Loucy (cell line): ENCODE results near the gene MYH3.

Source experiments
- H2AFZ ChIP-seq: fragments of 200-600 bp; sonication (generic); 2 replicates; pipeline ENCODE4 v1.6.0; 2016; ENCODE audit warnings: antibody characterized with exemption, mild to moderate bottlenecking, low read length, moderate library complexity
- H3F3A ChIP-seq: fragments of 200-600 bp; 2 replicates; pipeline ENCODE4 v1.6.0; 2016; ENCODE audit warnings: antibody characterized with exemption, low read depth, mild to moderate bottlenecking
- H3K27me3 ChIP-seq: fragments of 200-600 bp; sonication (generic); 2 replicates; pipeline ENCODE4 v1.6.1; 2014; ENCODE audit warnings: low read length, mild to moderate bottlenecking; ENCODE audit not compliant: insufficient read depth, poor library complexity, severe bottlenecking
- H3K36me3 ChIP-seq: fragments of 200-600 bp; sonication (generic); 2 replicates; pipeline ENCODE4 v1.6.1; 2016; ENCODE audit warnings: low read length; ENCODE audit not compliant: insufficient read depth
- H3K4me1 ChIP-seq: fragments of 200-600 bp; sonication (generic); 2 replicates; pipeline ENCODE4 v1.5.1; 2014; ENCODE audit warnings: low read length, mild to moderate bottlenecking; ENCODE audit not compliant: insufficient read depth, poor library complexity, severe bottlenecking
- H3K4me2 ChIP-seq: fragments of 200-600 bp; sonication (generic); 2 replicates; pipeline ENCODE4 v1.6.0; 2014; ENCODE audit warnings: antibody characterized with exemption, low read length, low read depth, mild to moderate bottlenecking; ENCODE audit not compliant: poor library complexity, severe bottlenecking
- H3K4me3 ChIP-seq: fragments of 200-600 bp; sonication (generic); 2 replicates; pipeline ENCODE4 v1.5.1; 2014; ENCODE audit warnings: low read length, mild to moderate bottlenecking, mixed read lengths; ENCODE audit not compliant: poor library complexity, severe bottlenecking
- H3K79me2 ChIP-seq: fragments of 200-600 bp; sonication (generic); 2 replicates; pipeline ENCODE4 v1.6.1; 2014; ENCODE audit warnings: low read length; ENCODE audit not compliant: insufficient read depth
- H3K9ac ChIP-seq: fragments of 200-600 bp; sonication (generic); 2 replicates; pipeline ENCODE4 v1.6.0; 2014; ENCODE audit warnings: mild to moderate bottlenecking, low read depth, low read length, moderate library complexity; ENCODE audit not compliant: poor library complexity, severe bottlenecking
- H3K9me2 ChIP-seq: fragments of 200-600 bp; sonication (generic); replicated peaks from 2 replicates; pipeline ENCODE4 v1.6.1; 2016; ENCODE audit warnings: low read depth, low read length, mixed read lengths
- H3K9me3 ChIP-seq: fragments of 200-600 bp; sonication (generic); 2 replicates; pipeline ENCODE4 v1.6.1; 2014; ENCODE audit warnings: mild to moderate bottlenecking, antibody characterized with exemption, low read length, low read depth; ENCODE audit not compliant: insufficient read depth
- H4K20me1 ChIP-seq: fragments of 200-600 bp; sonication (generic); 2 replicates; pipeline ENCODE4 v1.6.0; 2014; ENCODE audit warnings: antibody characterized with exemption, low read length, mild to moderate bottlenecking; ENCODE audit not compliant: insufficient read depth, poor library complexity, severe bottlenecking
- EZH2phosphoT487 ChIP-seq: fragments of 200-600 bp; IDR thresholded peaks from 2 replicates; pipeline ENCODE4 v1.6.1; 2018; ENCODE audit warnings: antibody characterized with exemption, mild to moderate bottlenecking, moderate library complexity, borderline replicate concordance
- TF ChIP-seq, protein P1 (sequence below): fragments of 200-600 bp; sonication (generic); conservative IDR thresholded peaks from 2 replicates; pipeline ENCODE4 v1.5.1; 2014; ENCODE audit warnings: mild to moderate bottlenecking, antibody characterized with exemption, low read length

MYH3 gene

DNA sequence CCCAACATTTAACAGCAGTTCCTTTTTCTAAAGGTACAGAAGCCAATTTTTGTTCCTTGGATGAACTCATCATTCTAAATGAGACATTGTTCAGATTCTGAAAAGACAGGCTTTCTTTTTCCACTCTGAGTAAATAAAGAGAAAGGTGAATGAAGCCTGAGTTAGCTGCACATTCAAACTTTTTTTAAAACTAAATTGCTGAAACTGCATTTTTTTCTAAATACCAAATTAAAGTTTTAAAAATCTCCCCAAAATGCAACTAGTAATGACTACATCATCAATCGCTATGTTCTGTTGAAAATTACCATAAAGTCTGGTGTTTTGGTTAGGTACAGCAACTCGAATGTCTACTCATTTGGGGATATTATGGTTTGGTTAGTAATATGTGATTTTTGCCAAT, 30.4 kb upstream of the MYH3 start:
- Histone ChIP-seq H3K4me1 (peaks cover 28% of the 10 kb centered on the region), H3K9ac (peak overlapping the region; percentile 22), H3F3A (no peaks in the 10 kb centered on the region), H3K36me3 (peaks cover 66% of the 10 kb centered on the region), H3K9me2 (no peaks in the 10 kb centered on the region), H3K79me2 (peaks cover 46% of the 10 kb centered on the region), H4K20me1 (peaks cover 20% of the 10 kb centered on the region), H2AFZ (no peak overlapping the region), H3K4me2 (peak overlapping the region; percentile 6), H3K27me3 (no peaks in the 10 kb centered on the region), H3K9me3 (no peaks in the 10 kb centered on the region), H3K4me3 (no peak overlapping the region)
- TF ChIP-seq, protein P1, sequence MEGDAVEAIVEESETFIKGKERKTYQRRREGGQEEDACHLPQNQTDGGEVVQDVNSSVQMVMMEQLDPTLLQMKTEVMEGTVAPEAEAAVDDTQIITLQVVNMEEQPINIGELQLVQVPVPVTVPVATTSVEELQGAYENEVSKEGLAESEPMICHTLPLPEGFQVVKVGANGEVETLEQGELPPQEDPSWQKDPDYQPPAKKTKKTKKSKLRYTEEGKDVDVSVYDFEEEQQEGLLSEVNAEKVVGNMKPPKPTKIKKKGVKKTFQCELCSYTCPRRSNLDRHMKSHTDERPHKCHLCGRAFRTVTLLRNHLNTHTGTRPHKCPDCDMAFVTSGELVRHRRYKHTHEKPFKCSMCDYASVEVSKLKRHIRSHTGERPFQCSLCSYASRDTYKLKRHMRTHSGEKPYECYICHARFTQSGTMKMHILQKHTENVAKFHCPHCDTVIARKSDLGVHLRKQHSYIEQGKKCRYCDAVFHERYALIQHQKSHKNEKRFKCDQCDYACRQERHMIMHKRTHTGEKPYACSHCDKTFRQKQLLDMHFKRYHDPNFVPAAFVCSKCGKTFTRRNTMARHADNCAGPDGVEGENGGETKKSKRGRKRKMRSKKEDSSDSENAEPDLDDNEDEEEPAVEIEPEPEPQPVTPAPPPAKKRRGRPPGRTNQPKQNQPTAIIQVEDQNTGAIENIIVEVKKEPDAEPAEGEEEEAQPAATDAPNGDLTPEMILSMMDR: no peak
- no peak for TF ChIP-seq EZH2phosphoT487

- Histone ChIP-seq H3K9me2 (no peaks in the 10 kb centered on the region), H3F3A (no peaks in the 10 kb centered on the region), H3K79me2 (peaks cover 17% of the 10 kb centered on the region), H3K36me3 (peaks cover 78% of the 10 kb centered on the region), H3K4me3 (no peak overlapping the region), H3K9ac (no peak overlapping the region), H3K27me3 (no peaks in the 10 kb centered on the region), H2AFZ (no peak overlapping the region), H3K4me1 (peaks cover 6% of the 10 kb centered on the region), H3K4me2 (no peak overlapping the region), H4K20me1 (peaks cover 3% of the 10 kb centered on the region), H3K9me3 (no peaks in the 10 kb centered on the region)
- TF ChIP-seq, protein P1: peak; percentile 77
- TF ChIP-seq EZH2phosphoT487: no peak
These were observed 26.7 kb upstream of the MYH3 start for GRCh38 chr17:10683853-10684252.

DNA sequence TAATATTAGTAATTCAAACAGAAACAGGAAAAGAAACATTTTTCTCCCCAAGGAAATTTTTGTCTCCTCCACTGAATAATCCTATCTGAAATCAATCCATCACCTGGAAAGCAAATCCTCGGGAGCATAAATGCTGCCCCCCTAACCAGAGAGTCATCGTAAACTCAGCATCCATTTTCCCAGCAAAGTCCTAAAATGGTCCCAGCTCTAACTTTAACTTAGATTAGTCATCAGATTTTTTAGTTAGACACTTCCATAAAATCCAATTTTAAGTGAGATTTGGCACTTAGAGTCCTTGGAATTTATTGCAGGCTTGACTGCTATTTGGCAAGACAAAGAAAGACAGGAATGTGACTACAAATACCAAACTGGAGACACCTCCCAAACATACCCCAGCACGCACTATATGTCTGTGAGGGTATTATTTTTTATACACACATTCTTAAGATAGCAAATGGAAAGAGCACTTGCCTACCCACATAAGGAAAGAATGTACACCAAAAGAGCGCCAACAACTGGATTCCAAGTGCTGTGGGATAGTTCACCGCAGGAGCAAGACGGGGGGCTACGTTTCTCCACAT, 24.8 kb upstream of the MYH3 start:
- Histone ChIP-seq H3K27me3 (no peaks in the 10 kb centered on the region), H3K9me3 (no peaks in the 10 kb centered on the region), H4K20me1 (no peaks in the 10 kb centered on the region), H3K9ac (no peak overlapping the region), H3K79me2 (no peaks in the 10 kb centered on the region), H3K36me3 (peaks cover 84% of the 10 kb centered on the region), H3K9me2 (no peaks in the 10 kb centered on the region), H3F3A (no peaks in the 10 kb centered on the region), H3K4me2 (no peak overlapping the region), H2AFZ (no peak overlapping the region), H3K4me1 (no peaks in the 10 kb centered on the region), H3K4me3 (no peak overlapping the region)
- TF ChIP-seq EZH2phosphoT487: no peak
- TF ChIP-seq, protein P1: no peak
